ENCODE measurements around the gene ADCY5.

Gene ADCY5

GRCh38 chr3:123319760-123320159 lies 129.1 kb downstream of the ADCY5 start:
- TF ChIP-seq, protein P1, sequence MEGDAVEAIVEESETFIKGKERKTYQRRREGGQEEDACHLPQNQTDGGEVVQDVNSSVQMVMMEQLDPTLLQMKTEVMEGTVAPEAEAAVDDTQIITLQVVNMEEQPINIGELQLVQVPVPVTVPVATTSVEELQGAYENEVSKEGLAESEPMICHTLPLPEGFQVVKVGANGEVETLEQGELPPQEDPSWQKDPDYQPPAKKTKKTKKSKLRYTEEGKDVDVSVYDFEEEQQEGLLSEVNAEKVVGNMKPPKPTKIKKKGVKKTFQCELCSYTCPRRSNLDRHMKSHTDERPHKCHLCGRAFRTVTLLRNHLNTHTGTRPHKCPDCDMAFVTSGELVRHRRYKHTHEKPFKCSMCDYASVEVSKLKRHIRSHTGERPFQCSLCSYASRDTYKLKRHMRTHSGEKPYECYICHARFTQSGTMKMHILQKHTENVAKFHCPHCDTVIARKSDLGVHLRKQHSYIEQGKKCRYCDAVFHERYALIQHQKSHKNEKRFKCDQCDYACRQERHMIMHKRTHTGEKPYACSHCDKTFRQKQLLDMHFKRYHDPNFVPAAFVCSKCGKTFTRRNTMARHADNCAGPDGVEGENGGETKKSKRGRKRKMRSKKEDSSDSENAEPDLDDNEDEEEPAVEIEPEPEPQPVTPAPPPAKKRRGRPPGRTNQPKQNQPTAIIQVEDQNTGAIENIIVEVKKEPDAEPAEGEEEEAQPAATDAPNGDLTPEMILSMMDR (IDR thresholded peaks at IDR 0.05; ENCODE audit: insufficient read depth, low read length, missing control alignments) = no peak
- CTCF ChIA-PET = interaction anchor here (0.9 to 15.4 kb wide), 4 partner anchors 169 to 240 kb away, joined by 3 to 250 read pairs (median 4); no protein-coding TSS in a partner anchor
- DNase-seq (ENCODE audit: low read depth, low spot score) = no peak

DNA sequence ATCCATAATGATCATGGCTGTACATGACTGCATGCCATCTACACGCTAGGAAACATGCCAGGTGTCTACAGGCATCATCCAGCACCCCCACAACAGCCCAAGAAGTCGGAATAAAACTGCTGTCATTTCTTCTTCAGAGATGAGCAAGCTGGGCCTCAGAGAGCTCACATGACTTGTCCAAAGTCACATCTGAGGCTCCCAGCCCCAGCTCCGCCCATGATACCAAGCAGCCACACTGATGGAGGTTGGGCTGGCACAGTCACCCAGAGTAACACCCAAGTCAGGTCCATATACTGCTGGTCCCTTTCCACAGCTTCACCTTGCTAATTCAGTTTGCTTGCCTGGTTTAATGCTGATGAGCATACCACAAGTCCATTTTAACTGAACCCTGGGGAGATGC lies 130.5 kb downstream of the ADCY5 start:
- POLR2A ChIA-PET = no interaction called here
- no peak for DNase-seq (ENCODE audit: low read depth, low spot score)
- H3K4me3 ChIP-seq (ENCODE audit: low read depth, low read length) = no peak overlapping the region
- TF ChIP-seq, protein P1 (IDR thresholded peaks at IDR 0.05; ENCODE audit: insufficient read depth, low read length, missing control alignments) = no peak
- CTCF ChIA-PET = interaction anchor here (1.0 to 15.4 kb wide), 2 partner anchors 172 to 242 kb away, joined by 3 to 250 read pairs; no protein-coding TSS in a partner anchor

More at GRCh38 chr3:123319760-123320159, 129.1 kb downstream of the ADCY5 start:
- POLR2A ChIA-PET = no interaction called here
- no peak overlapping the region for H3K4me3 ChIP-seq (ENCODE audit: low read depth, low read length)

GRCh38 chr3:123317716-123318115 lies 131.2 kb downstream of the ADCY5 start:
- DNase-seq (ENCODE audit: low read depth, low spot score) = no peak
- ChIA-PET POLR2A (no interaction called here), CTCF (interaction anchor here (1.0 to 15.4 kb wide), 2 partner anchors 172 to 242 kb away, joined by 3 to 250 read pairs; no protein-coding TSS in a partner anchor)
- no peak overlapping the region for H3K4me3 ChIP-seq (ENCODE audit: low read depth, low read length)
- TF ChIP-seq, protein P1 (IDR thresholded peaks at IDR 0.05; ENCODE audit: insufficient read depth, low read length, missing control alignments) = no peak

DNA sequence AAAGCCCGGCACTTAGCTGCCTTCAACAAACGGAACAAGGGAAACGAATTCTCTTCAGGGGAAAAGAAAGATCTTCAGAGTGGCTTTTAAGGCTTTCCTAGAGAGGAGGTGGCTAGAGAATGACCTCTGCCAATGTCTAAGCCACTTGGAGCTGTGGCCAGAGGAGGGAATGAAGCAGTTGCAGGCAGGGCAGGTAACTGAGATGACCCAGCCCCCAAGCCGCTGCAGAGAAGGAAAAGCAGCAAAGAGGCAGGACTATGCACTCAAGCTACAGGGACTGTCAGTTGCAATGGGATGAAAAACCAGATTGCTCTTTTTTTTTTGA lies 133.7 kb downstream of the ADCY5 start:
- TF ChIP-seq, protein P1 (IDR thresholded peaks at IDR 0.05; ENCODE audit: insufficient read depth, low read length, missing control alignments) = no peak
- no peak overlapping the region for H3K4me3 ChIP-seq (ENCODE audit: low read depth, low read length)
- POLR2A ChIA-PET = no interaction called here
- CTCF ChIA-PET = interaction anchor here (1.1 to 2.4 kb wide), 3 partner anchors 8 to 25 kb away, joined by 3 to 6 read pairs (median 5); no protein-coding TSS in a partner anchor
- no peak for DNase-seq (ENCODE audit: low read depth, low spot score)

- ChIA-PET POLR2A (no interaction called here), CTCF (interaction anchor here (1.0 to 2.4 kb wide), 4 partner anchors 9 to 24 kb away, joined by 3 to 6 read pairs (median 4); no protein-coding TSS in a partner anchor)
- DNase-seq (ENCODE audit: low read depth, low spot score) = no peak
- TF ChIP-seq, protein P1 (IDR thresholded peaks at IDR 0.05; ENCODE audit: insufficient read depth, low read length, missing control alignments) = no peak
- H3K4me3 ChIP-seq (ENCODE audit: low read depth, low read length) = no peak overlapping the region
Observed at GRCh38 chr3:123314359-123315270, 134.3 kb downstream of the ADCY5 start.

- TF ChIP-seq, protein P1 (IDR thresholded peaks at IDR 0.05; ENCODE audit: insufficient read depth, low read length, missing control alignments) = no peak
- no peak for DNase-seq (ENCODE audit: low read depth, low spot score)
- POLR2A ChIA-PET = no interaction called here
- CTCF ChIA-PET = interaction anchor here (1.0 to 2.4 kb wide), 3 partner anchors 10 to 24 kb away, joined by 4 to 6 read pairs (median 5); no protein-coding TSS in a partner anchor
- H3K4me3 ChIP-seq (ENCODE audit: low read depth, low read length) = no peak overlapping the region
Observed at GRCh38 chr3:123313889-123314288, 135.0 kb downstream of the ADCY5 start.

All from AG04449 (cell line).